Measurements from ENCODE around the gene NRIP2. TPM values are rescaled to one million over a fixed set of nuclear protein-coding genes. Genes with fewer than 3 reads are reported as not detected.
A peak's percentile ranks its signal among the peaks of the same experiment; 100 is the strongest.

The NRIP2 gene
- total RNA-seq, 2 experiments from 2014 or later, result not detected

- TF ChIP-seq EZH2phosphoT487 (IDR thresholded peaks at IDR 0.05; ENCODE audit: borderline replicate concordance, low read depth, low read length) (no peak), CTCF (conservative IDR thresholded peaks at IDR 0.05; ENCODE audit: low read length) (no peak)
- intact Hi-C loops (cut with micrococcal nuclease; ENCODE audit: unreplicated experiment), result loop anchor here (1.0 to 2.0 kb wide), 2 partner anchors 17 to 64 kb away; partner anchors contain the start of genes FOXM1 and RHNO1
- CTCF ChIA-PET (ENCODE audit: unreplicated experiment), result no interaction called here
Measured at GRCh38 chr12:2812290-2813213, 22.3 kb downstream of the NRIP2 start, which contains the start of gene ITFG2. ITFG2 (plus strand) TSS chr12:2812668; CDS start chr12:2812761, 93 bp downstream.

GRCh38 chr12:2811801-2812200 is 23.0 kb downstream of the NRIP2 start:
- Histone ChIP-seq H3K4me3 (ENCODE audit: low read depth, low read length, poor library complexity, severe bottlenecking) (peak overlapping the region; percentile 84), H4K20me1 (ENCODE audit: insufficient read depth, low read length) (no peaks in the 10 kb centered on the region), H3K79me2 (ENCODE audit: insufficient read depth, low read depth, low read length) (peaks cover 36% of the 10 kb centered on the region), H3K9me3 (ENCODE audit: low read length) (no peaks in the 10 kb centered on the region), H3K4me2 (ENCODE audit: low read length) (peak overlapping the region; percentile 76), H3K27ac (ENCODE audit: low read depth, low read length, poor library complexity, severe bottlenecking) (peak overlapping the region; percentile 73), H3K4me1 (ENCODE audit: insufficient read depth, low read length, poor library complexity, severe bottlenecking) (peaks cover 16% of the 10 kb centered on the region), H3K36me3 (ENCODE audit: insufficient read depth, low read length) (peaks cover 35% of the 10 kb centered on the region), H2AFZ (ENCODE audit: low read length) (peak overlapping the region; percentile 59; the same call in 1 of the 2 replicates), H3K9me2 (ENCODE audit: insufficient read depth, low read length) (no peaks in the 10 kb centered on the region)
- TF ChIP-seq CTCF (conservative IDR thresholded peaks at IDR 0.05; ENCODE audit: low read length), result no peak
- ChIA-PET CTCF (ENCODE audit: unreplicated experiment) (no interaction called here), POLR2A (interaction anchor here (0.6 kb wide), 2 partner anchors 75 to 946 kb away, joined by 3 to 4 read pairs; no protein-coding TSS in a partner anchor)
- intact Hi-C loops (cut with micrococcal nuclease; ENCODE audit: unreplicated experiment), result loop anchor here (1.0 to 2.0 kb wide), 2 partner anchors 16 to 65 kb away; partner anchors contain the start of genes FOXM1 and RHNO1
- TSS peak; percentile 84 for BruUV-seq (replicated peaks)
- no peak for DNase-seq (ENCODE audit: low spot score)

More at GRCh38 chr12:2812290-2813213, 22.3 kb downstream of the NRIP2 start, which contains the start of gene ITFG2:
- Histone ChIP-seq H3K27ac (ENCODE audit: low read depth, low read length, poor library complexity, severe bottlenecking) (peak within 1 kb of the TSS; percentile 73), H3K4me2 (ENCODE audit: low read length) (peak within 1 kb of the TSS; percentile 98), H2AFZ (ENCODE audit: low read length) (peak within 1 kb of the TSS; percentile 59; the same call in 1 of the 2 replicates), H4K20me1 (ENCODE audit: insufficient read depth, low read length) (no peaks in the 10 kb centered on the region), H3K79me2 (ENCODE audit: insufficient read depth, low read depth, low read length) (peaks cover 36% of the 10 kb centered on the region), H3K4me3 (ENCODE audit: low read depth, low read length, poor library complexity, severe bottlenecking) (peak within 1 kb of the TSS; percentile 84), H3K4me1 (ENCODE audit: insufficient read depth, low read length, poor library complexity, severe bottlenecking) (peaks cover 16% of the 10 kb centered on the region), H3K9me3 (ENCODE audit: low read length) (no peaks in the 10 kb centered on the region), H3K9me2 (ENCODE audit: insufficient read depth, low read length) (no peaks in the 10 kb centered on the region), H3K36me3 (ENCODE audit: insufficient read depth, low read length) (peaks cover 35% of the 10 kb centered on the region)
- TSS peak; percentile 81 for BruUV-seq (replicated peaks)
- DNase-seq (ENCODE audit: low spot score), result peak; percentile 99
- POLR2A ChIA-PET, result interaction anchor here (0.6 to 1.2 kb wide), 3 partner anchors 24 to 947 kb away, joined by 3 to 4 read pairs (median 3); no protein-coding TSS in a partner anchor
